GM21717 (cell line): Measurements from ENCODE around the gene ATRNL1.
"Not testable (repeated sequence)": the region's sequence is repeated elsewhere in the genome, so short reads cannot be mapped to it uniquely, and the experiment has no call there.

Source experiments
- ATAC-seq: cut with Tn5 transposase; IDR thresholded peaks from one replicate; pipeline ENCODE4 v1.9.1; 2021; ENCODE audit warnings: mild to moderate bottlenecking, moderate library complexity; ENCODE audit not compliant: unreplicated experiment

The ATRNL1 gene

DNA sequence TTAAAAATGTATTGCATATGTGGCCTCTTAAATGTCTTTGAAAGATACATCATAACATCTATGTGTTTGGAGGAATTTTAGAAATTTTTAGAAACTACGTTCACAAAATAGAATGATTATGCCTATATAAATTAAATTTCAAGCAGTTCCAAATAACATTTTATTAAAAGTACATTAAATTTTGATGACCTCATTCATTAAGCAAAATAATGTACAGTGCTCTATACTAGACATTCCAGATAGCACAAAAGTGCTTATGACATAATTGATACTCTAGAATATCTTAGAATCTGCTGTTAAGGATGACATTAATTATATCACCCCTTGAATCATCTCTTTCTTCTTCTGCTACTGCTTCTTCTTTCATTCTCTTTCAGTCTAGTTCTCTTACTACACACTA is 650.9 kb downstream of the ATRNL1 start:
- no peak for ATAC-seq

DNA sequence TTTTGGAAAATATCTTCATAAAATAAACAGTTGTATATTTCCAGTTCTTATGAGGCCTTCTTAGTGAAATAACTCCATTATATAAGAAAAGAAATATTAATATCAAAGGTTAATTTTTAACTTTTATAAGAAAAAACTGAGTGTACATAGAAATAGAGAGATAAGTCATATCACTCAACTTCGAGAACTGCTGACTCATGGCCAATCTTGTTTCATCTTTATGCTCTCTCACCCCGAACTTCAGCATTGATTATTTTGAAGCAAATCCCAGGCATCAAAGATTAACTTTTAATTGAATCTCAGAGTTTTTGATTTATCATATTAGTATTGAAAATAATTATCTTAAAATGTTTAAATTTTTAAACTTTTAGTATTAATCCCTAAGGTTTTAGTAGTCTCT is 652.8 kb downstream of the ATRNL1 start:
- ATAC-seq: no peak

GRCh38 chr10:115747811-115748210 is 654.6 kb downstream of the ATRNL1 start:
- ATAC-seq: no peak

- not testable (repeated sequence) for ATAC-seq
Observed at GRCh38 chr10:115758488-115758887, 665.3 kb downstream of the ATRNL1 start.

GRCh38 chr10:115760131-115760530 is 667.0 kb downstream of the ATRNL1 start:
- no peak for ATAC-seq

DNA sequence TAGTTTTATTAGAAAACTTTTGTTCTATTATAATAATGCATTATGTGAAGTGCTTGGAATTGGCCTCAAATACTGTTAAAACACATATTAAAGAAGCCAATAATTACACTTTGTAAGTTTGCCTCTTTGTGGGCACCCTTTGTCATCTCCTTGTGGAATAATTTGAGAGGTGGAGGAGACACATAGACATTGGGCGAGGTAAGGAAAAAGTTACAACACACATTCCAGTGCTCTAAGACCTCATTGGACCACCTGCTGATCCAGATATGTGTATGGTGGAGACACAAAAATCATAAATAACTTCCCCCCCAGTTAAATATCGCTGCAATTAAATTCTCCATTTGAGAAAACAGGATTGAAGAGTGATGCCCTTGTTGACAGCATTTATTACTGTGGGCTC is 668.0 kb downstream of the ATRNL1 start:
- no peak for ATAC-seq

DNA sequence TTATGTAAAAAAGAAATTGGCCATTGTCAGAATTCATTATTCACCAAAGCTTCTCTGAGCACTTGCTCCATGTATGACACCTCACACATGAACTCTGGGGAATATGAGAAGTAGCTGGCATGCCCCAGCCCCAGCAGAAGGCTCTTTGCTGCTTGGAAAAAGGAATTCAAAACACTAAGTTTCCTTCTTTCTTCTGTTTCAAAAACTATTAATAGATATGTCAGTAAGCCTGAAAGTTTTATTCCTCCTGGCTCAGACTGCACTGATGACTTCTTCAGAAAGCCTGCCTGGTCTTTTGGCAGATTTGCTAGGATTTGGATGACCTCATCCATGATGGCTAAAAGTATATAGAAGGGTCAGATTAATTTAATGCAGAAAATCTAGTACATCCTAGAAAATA is 668.9 kb downstream of the ATRNL1 start:
- no peak for ATAC-seq

GRCh38 chr10:115771755-115772154 is 678.6 kb downstream of the ATRNL1 start:
- ATAC-seq: no peak

DNA sequence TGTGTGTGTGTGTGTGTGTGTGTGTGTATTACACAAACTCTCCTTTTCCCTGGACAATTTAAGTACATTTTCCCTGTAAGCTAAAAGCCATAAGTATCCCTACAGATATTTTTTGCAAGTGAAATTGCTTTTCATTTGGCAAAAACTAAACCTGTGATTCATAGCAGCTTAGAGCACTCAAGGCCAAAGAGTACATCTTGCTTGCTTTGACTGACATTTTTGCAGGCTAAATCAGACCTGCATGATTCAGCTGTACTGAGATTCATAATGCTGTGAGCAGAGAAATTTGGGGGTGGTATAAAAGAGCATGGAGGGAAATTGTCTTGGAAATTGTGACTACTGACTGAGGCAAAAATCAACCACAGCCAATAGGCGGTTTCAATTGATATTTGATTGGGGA is 679.4 kb downstream of the ATRNL1 start:
- no peak for ATAC-seq

DNA sequence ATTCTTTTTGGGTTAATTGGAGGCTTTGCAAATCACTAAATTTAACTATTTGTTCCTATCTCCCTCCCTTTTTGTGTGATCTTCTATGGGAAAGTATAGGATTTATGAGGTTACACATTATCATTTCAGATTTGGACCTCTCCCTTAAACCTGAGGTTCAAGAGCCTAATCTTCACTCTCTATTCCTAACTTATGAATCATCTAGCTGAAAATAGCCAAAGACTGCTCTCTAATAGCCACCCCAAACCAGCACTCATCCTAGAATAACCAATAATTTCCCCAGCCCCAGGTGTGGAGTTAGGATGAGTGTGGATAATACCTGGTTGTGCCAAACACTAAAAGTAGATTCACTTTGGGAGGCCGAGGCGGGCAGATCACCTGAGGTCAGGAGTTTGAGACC is 680.7 kb downstream of the ATRNL1 start:
- no peak for ATAC-seq

DNA sequence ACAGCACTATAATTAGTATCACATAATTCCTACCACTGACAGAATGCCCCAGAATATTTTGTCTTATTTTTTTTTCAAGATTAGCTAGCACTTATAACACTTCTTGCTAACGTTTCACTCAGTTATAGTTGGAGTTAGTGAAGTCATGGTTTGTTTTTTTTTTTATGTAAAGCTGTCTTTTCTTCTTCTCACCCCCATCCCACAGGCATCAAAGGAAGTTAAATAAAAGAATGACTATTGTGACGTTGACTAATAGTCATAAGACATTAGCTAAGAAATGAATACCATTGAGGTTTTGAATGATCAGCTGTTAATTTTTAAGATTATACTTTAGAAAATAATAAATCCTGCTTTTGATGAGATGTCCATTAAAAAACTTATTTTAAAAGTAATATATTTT is 681.6 kb downstream of the ATRNL1 start:
- no peak for ATAC-seq

DNA sequence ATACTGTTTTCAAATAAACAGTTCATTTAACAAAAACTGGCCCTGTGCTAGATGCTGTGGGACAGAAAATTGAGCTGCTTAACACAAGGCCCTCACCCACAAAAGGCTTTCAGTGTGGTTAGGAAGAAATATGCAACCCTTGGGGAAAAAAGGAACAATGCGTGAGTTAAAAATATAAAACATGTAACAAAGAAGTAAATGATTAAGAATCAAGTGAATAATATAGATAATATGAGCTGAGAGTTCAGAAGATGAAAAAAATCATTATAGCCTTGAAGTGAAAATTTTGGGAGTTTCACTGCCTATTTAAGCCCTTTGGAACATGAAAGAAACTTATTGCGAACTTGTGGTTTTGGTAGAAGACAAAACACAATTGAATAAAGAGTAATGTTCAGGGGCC is 684.5 kb downstream of the ATRNL1 start:
- ATAC-seq: no peak

- no peak for ATAC-seq
Observed at GRCh38 chr10:115790220-115790619, 697.1 kb downstream of the ATRNL1 start.

GRCh38 chr10:115795964-115796363 is 702.8 kb downstream of the ATRNL1 start:
- no peak for ATAC-seq

DNA sequence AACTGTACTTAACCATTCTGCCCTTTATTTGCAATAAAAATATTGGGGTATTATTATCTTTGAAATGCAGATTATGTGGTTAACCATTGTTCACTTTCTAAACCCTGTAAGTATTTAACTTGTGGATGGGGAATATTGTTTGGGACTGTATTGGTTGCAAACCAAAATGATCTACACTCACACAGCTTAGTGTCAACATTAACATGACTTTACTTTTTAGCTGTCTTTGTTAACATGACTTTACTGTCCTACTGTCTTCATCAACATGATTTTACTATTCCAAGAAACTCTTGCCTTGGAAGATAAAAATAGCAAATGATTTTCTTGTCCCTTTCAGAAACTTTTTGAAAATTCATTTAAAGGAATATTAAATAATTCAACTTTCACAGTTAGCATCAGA is 708.3 kb downstream of the ATRNL1 start:
- no peak for ATAC-seq

GRCh38 chr10:115801992-115802391 is 708.8 kb downstream of the ATRNL1 start:
- no peak for ATAC-seq

- no peak for ATAC-seq
Observed at GRCh38 chr10:115802911-115803310, 709.7 kb downstream of the ATRNL1 start.

GRCh38 chr10:115814542-115814941 is 721.4 kb downstream of the ATRNL1 start:
- ATAC-seq: no peak

GRCh38 chr10:115818012-115818411 is 724.8 kb downstream of the ATRNL1 start:
- no peak for ATAC-seq

DNA sequence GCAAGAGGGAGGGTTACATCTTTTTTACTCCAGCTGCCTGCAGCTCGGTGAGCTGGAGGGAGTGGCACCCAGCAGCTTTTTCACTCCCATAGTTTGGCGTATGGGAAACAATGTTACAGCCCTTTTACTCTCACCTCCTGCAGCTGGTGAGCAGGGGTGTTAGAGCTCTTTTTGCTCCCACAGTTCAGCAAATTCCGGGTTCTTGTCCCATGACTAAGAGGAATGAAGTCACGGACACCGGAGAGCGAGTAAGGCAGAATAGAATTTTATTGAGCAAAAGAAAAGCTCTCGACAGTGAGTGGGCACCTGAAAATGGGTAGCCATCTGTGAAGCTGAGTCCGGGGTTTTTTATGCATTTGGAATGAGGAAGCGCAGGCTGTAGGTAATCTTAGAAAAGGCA is 733.2 kb downstream of the ATRNL1 start:
- no peak for ATAC-seq

- no peak for ATAC-seq
Observed at GRCh38 chr10:115827231-115828009, 734.3 kb downstream of the ATRNL1 start.

DNA sequence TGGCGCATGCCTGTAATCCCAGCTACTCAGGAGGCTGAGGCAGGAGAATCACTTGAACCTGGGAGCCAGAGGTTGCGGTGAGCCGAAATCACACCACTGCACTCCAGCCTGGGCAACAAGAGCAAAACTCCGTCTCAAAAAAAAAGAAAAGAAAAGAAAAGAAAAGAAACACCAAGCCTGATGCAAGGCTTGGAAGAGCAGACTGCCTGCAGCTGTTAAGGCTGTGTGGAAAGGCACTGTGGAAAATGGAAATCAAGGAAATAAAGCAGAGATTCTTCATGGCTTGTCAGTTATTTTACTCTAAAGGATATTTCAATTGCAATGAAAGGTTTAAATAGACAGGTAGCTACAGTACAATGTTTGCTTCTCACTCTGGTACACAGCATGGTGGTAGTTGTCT is 735.0 kb downstream of the ATRNL1 start:
- not testable (repeated sequence) for ATAC-seq
